PC-9 (cell line): ENCODE data around the gene ERC1.

ENCODE experiments used
- EZH2 ChIP-seq: fragments of 200-600 bp; sonication (generic); IDR thresholded peaks from 2 replicates; pipeline ENCODE4 v1.8.0; 2017; ENCODE audit warnings: antibody characterized with exemption, low read depth
- TF ChIP-seq, protein P1 (sequence below): fragments of 200-600 bp; sonication (generic); conservative IDR thresholded peaks from 2 replicates; pipeline ENCODE4 v1.6.1; 2017; ENCODE audit warnings: mixed run types, antibody characterized with exemption, mild to moderate bottlenecking, moderate library complexity

DNA sequence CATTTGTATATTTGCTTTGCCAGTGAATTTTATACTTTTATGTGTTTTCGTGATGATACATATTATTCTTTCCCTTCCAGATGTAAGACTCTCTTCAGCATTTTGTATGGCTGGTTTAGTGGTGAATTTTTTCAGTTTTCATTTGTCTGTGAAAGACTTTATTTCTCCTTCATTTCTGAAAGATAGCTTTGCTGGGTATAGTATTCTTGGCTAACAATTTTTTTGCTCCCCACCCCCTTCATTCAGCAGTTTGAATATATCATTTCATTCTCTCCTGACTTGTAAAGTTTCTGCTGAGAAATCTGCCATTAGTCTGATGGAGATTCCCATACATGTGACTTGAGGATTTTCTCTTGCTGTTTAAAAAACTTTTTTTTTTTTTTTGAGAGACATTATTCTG, 72.8 kb downstream of the ERC1 start:
- TF ChIP-seq, protein P1, sequence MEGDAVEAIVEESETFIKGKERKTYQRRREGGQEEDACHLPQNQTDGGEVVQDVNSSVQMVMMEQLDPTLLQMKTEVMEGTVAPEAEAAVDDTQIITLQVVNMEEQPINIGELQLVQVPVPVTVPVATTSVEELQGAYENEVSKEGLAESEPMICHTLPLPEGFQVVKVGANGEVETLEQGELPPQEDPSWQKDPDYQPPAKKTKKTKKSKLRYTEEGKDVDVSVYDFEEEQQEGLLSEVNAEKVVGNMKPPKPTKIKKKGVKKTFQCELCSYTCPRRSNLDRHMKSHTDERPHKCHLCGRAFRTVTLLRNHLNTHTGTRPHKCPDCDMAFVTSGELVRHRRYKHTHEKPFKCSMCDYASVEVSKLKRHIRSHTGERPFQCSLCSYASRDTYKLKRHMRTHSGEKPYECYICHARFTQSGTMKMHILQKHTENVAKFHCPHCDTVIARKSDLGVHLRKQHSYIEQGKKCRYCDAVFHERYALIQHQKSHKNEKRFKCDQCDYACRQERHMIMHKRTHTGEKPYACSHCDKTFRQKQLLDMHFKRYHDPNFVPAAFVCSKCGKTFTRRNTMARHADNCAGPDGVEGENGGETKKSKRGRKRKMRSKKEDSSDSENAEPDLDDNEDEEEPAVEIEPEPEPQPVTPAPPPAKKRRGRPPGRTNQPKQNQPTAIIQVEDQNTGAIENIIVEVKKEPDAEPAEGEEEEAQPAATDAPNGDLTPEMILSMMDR, result no peak
- no peak for TF ChIP-seq EZH2
